HCEC 1CT (cell line): ENCODE results near the gene MYADML2.

Source experiments
- DNase-seq: peaks from one replicate; pipeline ENCODE4 v3.0.0-alpha.2; 2017

The MYADML2 gene

DNA sequence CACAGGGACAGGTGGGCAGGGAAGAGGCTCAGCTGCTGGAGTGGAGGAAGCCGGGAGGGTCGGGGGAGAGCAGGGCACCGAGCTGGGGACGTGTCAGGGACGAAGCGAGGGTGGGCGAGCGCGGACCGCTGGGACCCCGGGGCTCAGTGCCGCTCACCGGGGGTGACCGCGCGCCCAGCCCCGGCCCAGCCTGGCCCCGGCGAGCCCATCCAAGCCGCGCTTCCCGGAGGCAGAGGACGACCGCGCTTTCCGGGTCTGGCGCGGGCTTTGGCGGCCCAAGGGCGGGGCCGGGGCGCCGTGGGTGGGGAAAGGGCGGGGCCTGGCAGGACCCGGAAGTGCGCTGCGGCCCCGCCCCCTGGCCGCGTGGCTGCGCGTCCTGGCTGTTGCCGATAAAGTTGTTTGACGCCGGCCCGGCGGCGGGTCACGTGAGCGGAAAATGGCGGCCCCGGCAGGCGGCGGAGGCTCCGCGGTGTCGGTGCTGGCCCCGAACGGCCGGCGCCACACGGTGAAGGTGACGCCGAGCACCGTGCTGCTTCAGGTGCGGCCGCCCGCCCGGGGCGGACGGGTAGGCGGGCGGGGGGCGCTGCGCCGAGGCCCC, 30.3 kb upstream of the MYADML2 start, which contains the start of gene ASPSCR1:
Gene ASPSCR1, plus strand, starts transcription at position 419 of the 598 bp plus-strand sequence. Its CDS starts 18 bp downstream, at position 437.
- DNase-seq, result peak; percentile 92

GRCh38 chr17:81976332-81977210, 29.5 kb upstream of the MYADML2 start:
- no peak for DNase-seq

GRCh38 chr17:81973432-81973831, 26.4 kb upstream of the MYADML2 start:
- no peak for DNase-seq

DNA sequence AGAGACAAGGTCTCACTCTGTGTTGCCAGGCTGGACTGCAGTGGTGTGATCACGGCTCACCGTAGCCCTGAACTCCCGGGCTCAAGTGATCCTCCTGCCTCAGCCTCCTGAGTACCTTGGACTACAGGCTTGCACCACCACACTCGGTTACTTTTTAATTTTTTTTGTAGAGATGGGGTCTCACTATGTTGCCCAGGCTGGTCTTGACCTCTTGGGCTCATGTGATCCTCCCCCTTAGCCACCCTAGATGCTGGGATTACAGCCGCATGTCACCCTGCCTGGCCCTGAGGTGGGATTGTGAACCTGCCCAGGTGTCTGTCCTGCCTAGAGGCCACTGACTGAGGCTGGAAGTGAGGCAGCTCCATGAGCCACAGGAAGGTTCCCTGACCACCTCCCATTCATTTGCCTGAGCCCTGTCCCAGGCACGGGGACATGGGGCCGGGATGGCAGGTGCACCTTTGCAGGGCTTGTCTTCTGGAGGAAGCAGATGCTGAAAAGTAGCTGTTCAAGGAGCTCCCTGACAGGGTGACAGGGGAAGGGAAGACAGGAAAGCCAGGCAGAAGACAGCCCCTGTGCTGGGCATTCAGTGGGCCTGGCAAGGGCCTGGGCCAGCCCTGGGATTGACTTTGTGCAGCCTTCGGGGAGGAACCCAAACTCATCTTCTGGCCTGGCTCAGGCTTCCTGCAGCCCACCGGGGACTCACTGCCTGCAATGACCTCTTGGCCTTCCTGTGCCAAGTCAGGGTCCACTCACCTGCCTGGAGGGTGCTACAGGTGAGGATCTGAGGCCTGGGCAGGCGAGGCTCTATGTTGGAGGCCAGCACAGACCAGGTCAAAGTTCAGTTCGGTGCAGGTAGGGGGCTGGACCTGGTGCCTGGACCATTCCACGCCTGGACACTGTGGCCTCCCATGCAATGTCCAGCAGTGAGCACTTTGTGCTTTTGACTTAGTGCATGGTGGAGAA, 22.1 kb upstream of the MYADML2 start:
- DNase-seq, result no peak

- DNase-seq, result no peak
Observed at GRCh38 chr17:81968396-81968745, 21.3 kb upstream of the MYADML2 start.

DNA sequence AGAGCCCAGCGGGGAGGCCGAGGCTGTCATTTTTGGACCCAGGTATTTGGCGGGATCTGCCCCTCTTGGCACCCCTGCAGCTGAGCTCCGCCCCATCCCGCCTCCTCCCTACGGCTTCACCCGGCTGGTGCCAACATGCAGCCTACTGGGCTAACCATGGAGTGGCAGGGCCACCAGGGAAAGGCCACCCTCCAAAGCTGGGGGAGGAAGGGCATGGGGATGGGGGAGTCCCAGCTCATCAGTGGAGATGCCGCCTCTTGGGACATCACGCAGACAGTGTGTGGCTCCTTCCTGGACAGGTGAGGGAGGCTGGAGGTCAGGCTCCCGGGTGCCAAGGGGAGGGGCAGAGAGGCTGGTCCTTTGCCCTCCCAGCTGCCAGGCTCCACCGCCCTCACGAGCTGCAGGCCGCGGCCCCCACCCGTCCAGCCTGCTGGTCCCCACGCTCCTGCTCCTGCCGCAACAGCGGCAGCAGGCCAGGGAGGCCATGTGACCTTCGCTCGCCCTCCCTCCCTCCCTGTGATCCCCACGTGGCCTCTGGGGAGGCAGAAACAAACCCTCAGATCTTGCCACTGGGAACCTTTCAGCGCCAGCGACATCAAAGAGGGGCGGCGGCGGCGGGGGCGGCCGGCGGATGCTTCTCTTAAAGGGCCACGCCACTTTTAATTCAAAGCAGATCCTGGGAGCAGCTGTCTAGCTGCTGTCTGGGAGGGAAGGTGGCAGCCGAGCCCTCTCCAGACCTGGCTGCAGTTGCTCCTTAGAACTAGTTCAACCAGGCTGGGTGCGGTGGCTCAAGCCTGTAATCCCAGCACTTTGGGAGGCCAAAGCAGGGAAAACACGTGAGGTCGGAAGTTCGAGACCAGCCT, 20.7 kb upstream of the MYADML2 start:
- DNase-seq, result peak; percentile 74

DNA sequence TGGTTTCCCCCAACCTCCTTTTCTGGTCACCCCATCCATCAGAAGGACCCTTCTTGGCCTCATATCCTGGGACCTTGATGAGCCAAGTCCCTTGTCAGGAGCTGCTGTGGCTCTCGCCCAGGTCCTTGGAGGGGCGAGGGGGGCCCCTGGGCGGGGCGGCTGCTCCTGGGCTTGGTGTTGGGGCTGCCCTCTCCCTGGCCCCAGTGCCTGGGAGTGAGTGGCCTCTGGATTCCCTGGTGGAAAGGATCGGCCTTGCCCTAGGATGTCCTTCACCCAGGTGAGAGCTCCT, 20.2 kb upstream of the MYADML2 start:
- no peak for DNase-seq

DNA sequence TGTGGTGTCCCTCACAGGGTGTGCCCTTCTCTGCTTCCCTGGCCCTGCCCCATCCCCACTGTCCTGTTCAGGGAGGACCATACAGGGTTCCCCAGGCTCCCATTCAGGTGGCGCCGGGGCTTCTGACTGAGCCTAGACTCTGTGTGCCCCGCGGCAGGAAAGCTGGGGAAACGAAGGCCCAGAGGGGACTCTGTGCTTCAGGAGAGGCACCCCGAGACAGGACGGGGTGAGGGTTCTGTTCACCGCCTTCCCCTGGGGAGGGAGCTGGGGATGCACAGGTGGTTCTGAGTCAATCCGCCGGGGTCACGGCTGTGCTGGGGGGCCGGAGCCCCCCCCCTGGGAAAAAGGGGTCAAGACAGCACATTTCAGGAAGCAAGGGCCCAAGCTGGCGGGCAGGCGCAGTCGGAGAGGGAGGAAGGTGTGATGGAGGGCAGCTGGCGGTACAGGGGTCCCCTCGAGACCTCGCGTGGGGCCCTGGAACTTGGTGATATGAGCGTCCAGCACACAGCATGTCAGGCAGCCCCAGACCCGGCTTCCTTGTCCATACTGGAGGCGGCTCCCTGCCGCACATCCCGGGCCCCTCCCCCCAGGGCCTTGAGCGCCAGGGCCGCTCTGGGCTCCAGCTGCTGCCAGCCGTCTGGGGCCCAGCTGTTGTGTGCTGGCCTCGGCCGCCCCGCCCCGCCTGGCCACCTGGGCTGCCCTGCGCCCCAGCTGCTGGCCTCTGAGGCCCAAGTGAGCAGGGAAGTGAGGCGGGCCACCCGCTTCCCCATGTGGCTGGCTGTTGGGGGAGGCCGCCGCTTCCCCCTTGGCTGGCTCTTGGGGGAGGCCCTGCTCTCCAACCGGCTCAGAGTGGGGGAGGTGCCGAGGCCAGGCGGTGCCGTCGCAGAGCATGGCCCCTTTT, 19.6 kb upstream of the MYADML2 start:
- DNase-seq, result peak; percentile 39

- no peak for DNase-seq
Observed at GRCh38 chr17:81964081-81964849, 17.2 kb upstream of the MYADML2 start.

GRCh38 chr17:81962499-81963441, 15.7 kb upstream of the MYADML2 start:
- DNase-seq, result no peak

DNA sequence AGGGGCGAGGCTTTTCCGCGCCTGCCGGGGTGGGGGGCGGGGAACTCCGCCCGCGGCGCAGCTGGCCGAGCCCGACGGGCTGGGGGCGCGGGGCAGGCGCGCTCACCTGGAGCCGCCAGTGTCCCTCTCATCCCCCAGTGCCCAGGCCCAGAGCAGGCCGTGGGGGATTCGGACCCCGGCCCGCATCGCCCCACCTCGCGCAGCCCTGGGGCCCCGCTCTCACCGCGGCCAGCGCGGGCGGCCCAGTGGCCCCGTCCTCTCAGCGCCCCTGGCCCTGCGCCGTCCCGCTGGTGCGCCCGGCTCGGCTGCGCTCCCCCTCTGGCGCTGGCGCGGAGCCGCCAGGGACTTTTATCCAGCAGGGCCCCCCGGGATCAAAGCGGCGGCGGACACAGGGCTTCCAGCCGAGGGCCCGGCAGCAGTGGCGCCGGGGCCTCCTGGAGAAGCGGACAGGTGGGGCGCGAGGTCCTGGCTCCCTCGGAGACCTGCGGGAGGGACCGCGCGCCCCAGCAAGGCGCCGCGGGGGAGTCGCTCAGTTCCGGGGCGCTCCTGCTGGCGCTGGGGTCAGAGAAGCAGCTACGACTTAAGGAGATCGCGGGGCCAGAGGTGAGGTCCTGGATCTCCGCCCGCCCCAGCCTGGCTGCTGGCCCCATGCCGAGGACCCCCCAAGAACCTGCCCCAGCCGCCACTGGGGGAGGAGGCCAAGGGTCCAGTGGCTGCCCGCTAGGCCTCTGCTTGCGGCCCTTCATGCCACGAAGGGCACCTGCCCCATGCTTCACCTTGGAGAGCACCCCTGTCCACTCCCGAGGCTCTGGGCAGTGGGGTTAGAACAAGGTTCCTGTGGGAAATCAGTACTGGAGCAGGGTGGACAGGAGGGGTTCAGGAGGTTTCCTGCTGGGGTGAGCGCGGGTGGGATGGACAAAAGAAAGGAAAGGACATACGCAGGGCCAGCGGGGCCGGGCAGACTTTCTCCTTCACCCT, 14.8 kb upstream of the MYADML2 start:
- DNase-seq, result no peak

DNA sequence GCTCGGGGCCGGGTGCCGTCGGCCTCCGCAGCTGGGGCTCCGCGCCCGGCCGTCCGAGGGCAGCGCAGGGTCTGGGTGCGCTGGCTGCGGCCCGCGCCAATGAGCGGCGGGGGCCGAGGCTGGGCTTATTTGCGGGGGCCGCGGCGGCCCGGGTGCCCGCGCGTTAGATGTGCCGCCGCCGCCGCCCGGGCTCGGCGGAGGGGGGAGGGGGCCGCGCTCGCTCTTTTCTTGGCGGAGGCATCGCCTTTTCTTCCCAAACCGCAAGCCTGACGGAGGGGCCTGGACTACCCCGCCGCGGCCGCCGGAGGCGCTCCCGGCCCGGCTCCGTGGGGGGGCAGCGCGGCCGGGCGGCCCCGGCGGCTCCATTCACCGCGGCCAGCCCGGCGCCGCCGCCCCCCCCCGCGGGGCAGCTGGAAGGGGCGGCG, 14.1 kb upstream of the MYADML2 start, which contains the start of gene NOTUM:
Gene NOTUM, minus strand, starts transcription at position 101 of the 425 bp plus-strand sequence. CDS start 278 bp downstream, outside the sequence.
- peak; percentile 16 for DNase-seq

DNA sequence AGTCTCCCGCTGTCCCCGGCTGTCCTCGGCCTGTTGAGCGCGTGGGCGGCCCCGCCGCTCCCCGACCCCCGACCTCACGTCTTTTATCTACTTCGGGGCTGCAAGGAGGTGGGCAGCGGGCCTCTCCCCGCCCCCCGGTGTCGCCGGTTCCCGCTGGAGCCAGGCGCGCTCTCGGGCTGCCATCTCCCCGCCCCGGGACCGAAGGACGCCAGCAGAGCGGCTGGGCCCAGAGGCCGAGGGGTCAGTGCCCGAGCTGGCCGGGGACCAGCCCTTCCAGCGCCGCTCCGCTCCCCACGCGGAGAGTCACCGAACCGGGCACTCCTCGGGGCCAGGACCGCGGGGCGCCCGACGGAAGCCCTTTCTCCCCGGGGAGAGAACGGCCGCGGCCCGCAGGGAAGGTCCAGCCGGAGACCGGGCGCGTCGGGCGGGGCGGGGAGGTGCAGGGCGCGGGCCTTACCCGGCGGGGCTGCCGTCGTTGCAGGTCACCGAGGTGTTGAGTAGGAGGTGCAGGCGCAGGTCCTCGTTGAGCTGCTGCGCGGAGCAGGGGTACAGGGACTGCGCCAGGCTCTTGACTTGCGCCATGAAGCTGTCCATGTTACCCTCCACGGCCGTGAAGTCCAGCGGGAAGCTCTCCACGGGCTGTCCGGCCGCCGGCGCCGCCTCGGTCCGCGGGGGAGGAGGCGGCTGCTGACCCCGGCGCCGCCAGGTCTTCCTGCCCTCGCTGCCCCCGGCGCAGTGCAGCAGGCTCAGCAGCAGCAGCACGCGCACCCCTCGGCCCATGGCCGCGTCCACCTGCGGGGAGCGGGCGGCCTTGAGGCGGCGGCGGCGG, 13.3 kb upstream of the MYADML2 start:
- DNase-seq, result no peak

DNA sequence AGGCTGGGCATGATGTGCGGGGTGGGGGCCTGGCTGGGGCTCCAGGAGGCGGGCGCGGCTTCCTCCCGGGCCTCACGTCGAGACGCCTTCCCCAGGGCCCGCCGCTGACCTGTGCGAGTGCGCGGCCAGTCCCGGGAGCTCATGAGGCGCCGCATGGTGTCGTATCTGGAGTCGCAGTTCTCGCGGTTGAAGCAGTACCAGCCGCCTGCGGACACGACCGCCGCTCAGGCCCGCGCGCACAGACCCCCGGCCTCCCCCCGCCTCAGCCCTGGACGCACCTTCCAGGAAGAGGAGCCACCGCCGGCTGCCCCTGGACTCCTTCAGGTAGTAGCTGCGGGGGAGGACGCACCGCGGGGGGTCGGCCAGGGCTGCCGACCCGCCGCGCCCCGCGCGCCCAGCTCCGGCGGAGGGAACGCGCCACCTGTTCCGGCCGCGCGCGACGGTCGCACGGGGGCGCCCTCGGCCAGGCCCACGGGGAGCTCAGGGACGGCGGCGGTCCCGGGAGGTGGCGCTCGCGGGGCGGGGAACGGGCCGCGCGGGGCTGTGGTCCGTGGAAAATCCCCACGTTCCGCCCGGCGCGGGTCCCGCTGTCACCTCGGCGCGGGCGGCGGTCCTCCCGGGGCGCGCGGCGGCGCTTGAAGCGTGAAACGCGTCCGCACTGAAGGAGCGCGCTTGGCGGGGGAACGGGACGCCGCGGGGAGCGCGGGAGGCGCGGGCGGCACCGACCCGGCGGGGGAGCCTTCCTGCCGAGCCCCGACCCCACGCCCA, 12.5 kb upstream of the MYADML2 start:
- DNase-seq, result peak; percentile 40

DNA sequence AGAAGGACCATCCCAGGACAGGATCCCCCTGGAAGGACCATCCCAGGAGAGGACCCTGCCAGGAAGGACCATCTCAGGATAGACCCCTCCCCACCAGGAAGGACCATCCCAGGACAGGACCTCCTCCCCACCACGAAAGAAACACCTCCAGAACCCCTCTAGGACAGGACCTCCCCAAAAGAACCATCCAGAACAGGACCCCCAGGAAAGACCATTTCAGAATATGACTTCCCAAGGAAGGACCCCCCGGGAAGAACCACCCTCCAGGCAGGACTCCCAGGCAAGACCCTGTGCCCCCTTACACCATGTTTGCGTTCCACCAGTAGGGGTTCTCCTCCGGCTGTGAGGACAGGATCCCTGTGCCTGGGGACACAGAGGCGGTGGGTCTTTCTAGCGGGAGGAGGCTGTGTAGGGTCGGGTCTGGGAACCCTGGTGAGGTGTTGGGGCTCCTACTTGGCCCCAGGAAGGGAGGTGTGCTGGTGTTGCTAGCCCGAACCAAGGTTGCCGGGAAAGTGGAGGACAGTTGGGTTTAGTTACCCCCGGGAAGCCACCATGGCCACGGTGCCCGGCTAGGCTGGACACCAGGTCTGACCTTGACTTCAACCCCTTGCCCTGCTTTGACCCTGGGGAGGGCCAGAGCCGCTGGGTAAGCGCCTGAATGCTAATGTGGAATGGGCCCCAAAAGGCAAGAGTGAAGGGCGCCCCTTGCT, 11.8 kb upstream of the MYADML2 start:
- no peak for DNase-seq
